ENCODE results near the gene C1QTNF5.

Gene C1QTNF5

GRCh38 chr11:119372260-119373058, 31.8 kb upstream of the C1QTNF5 start:
- no peak for TF ChIP-seq CTCF (IDR thresholded peaks at IDR 0.05)
- Histone ChIP-seq H3K27ac (no peak overlapping the region), H2AFZ (no peak overlapping the region), H3K79me2 (no peaks in the 10 kb centered on the region), H3K9ac (no peak overlapping the region), H3K27me3 (ENCODE audit: control insufficient read depth, insufficient read depth, low read length) (no peaks in the 10 kb centered on the region), H3K4me2 (ENCODE audit: low read length) (no peak overlapping the region), H3K4me1 (peaks cover 11% of the 10 kb centered on the region), H3K4me3 (ENCODE audit: low read depth, low read length) (no peak overlapping the region), H3K9me3 (ENCODE audit: control insufficient read depth, low read length) (no peaks in the 10 kb centered on the region), H3K36me3 (ENCODE audit: control insufficient read depth, insufficient read depth, low read length) (no peaks in the 10 kb centered on the region)

- Histone ChIP-seq H3K79me2 (no peaks in the 10 kb centered on the region), H3K4me2 (ENCODE audit: low read length) (no peak overlapping the region), H3K36me3 (ENCODE audit: control insufficient read depth, insufficient read depth, low read length) (no peaks in the 10 kb centered on the region), H3K9ac (no peak overlapping the region), H3K4me3 (ENCODE audit: low read depth, low read length) (no peak overlapping the region), H3K4me1 (peaks cover 11% of the 10 kb centered on the region), H3K9me3 (ENCODE audit: control insufficient read depth, low read length) (no peaks in the 10 kb centered on the region), H2AFZ (no peak overlapping the region), H3K27ac (no peak overlapping the region), H3K27me3 (ENCODE audit: control insufficient read depth, insufficient read depth, low read length) (no peaks in the 10 kb centered on the region)
- TF ChIP-seq CTCF (IDR thresholded peaks at IDR 0.05), result peak; percentile 36
Measured at GRCh38 chr11:119371778-119372182, 31.1 kb upstream of the C1QTNF5 start.

- no peak overlapping the region for H3K4me2 ChIP-seq (ENCODE audit: low read length)
- no peaks in the 10 kb centered on the region for H3K27me3 ChIP-seq (ENCODE audit: control insufficient read depth, insufficient read depth, low read length)
- no peaks in the 10 kb centered on the region for H3K9me3 ChIP-seq (ENCODE audit: control insufficient read depth, low read length)
- TF ChIP-seq CTCF (IDR thresholded peaks at IDR 0.05), result no peak
- no peak overlapping the region for H2AFZ ChIP-seq
- no peak overlapping the region for H3K9ac ChIP-seq
- no peaks in the 10 kb centered on the region for H3K79me2 ChIP-seq
- no peaks in the 10 kb centered on the region for H3K36me3 ChIP-seq (ENCODE audit: control insufficient read depth, insufficient read depth, low read length)
- H3K27ac ChIP-seq, result no peak overlapping the region
- peaks cover 11% of the 10 kb centered on the region for H3K4me1 ChIP-seq
- H3K4me3 ChIP-seq (ENCODE audit: low read depth, low read length), result no peak overlapping the region
Measured at GRCh38 chr11:119371067-119371601, 30.5 kb upstream of the C1QTNF5 start.

GRCh38 chr11:119370486-119371046, 29.9 kb upstream of the C1QTNF5 start:
- Histone ChIP-seq H3K27ac (no peak overlapping the region), H3K4me3 (ENCODE audit: low read depth, low read length) (no peak overlapping the region), H3K4me2 (ENCODE audit: low read length) (no peak overlapping the region), H3K9me3 (ENCODE audit: control insufficient read depth, low read length) (no peaks in the 10 kb centered on the region), H3K4me1 (peaks cover 11% of the 10 kb centered on the region), H3K27me3 (ENCODE audit: control insufficient read depth, insufficient read depth, low read length) (no peaks in the 10 kb centered on the region), H2AFZ (no peak overlapping the region), H3K79me2 (no peaks in the 10 kb centered on the region), H3K36me3 (ENCODE audit: control insufficient read depth, insufficient read depth, low read length) (no peaks in the 10 kb centered on the region), H3K9ac (no peak overlapping the region)
- TF ChIP-seq CTCF (IDR thresholded peaks at IDR 0.05), result no peak
